NCI-H526 treated with DMSO at 0.1 percent for 48 hours (cell line): ENCODE measurements around the gene ALDH3A1.
"Not testable (repeated sequence)": the region's sequence is repeated elsewhere in the genome, so short reads cannot be mapped to it uniquely, and the experiment has no call there.

Experiments
- DNase-seq: peaks from one replicate; lab custom pipeline; 2025; lab: John Stamatoyannopoulos, UW

ALDH3A1 gene

GRCh38 chr17:19747829-19748806 is at the start of gene ALDH3A1:
TSS of gene ALDH3A1 (minus strand) at chr17:19748298. CDS start at chr17:19745129, 3,169 bp downstream.
- no peak for DNase-seq

DNA sequence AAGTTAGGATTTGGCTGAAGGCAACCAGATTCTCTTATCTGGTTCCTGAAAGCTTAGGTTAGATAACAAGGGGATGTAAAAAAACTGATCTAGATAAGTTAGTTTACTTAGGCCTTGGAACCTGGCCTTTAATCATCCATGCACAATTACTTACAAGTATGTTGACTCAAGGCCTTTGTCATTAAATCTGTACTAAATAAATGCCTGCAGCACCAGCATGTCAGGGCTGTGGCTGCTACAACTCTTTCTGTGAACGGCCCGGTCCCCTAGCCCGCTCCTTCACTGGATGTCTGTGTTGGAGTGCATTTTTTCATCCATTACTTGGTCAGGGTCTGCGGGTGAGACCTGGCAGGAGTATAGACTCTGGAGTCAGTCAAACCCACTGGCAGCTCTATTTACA is 48.4 kb upstream of the ALDH3A1 start:
- DNase-seq: no peak

DNA sequence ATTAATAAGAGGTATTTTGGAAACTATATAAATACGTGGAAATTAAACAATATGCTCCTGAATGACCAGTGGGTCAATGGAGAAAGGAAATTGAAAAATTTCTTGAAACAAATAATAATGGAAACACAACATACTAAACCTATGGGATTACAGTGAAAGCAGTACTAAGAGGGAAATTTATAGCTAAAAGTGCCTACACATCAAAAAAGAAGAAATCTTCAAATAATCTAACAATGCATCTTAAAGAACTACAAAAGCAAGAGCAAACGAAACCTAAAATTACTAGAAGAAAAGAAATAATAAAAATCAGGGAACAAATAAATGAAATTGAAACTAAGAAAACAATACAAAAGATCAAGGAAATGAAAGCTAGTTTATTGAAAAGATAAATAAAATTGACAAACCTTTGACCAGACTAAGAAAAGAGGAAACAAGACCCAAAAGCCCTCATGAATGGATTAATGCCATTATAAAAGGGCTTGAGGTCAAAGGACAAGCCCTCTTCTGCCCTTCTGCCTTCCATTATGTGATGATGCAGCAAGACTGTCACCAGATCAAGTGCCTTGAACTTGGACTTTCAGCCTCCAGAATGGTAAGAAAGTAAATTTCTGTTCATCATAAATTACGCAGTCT is 43.9 kb upstream of the ALDH3A1 start:
- no peak for DNase-seq

DNA sequence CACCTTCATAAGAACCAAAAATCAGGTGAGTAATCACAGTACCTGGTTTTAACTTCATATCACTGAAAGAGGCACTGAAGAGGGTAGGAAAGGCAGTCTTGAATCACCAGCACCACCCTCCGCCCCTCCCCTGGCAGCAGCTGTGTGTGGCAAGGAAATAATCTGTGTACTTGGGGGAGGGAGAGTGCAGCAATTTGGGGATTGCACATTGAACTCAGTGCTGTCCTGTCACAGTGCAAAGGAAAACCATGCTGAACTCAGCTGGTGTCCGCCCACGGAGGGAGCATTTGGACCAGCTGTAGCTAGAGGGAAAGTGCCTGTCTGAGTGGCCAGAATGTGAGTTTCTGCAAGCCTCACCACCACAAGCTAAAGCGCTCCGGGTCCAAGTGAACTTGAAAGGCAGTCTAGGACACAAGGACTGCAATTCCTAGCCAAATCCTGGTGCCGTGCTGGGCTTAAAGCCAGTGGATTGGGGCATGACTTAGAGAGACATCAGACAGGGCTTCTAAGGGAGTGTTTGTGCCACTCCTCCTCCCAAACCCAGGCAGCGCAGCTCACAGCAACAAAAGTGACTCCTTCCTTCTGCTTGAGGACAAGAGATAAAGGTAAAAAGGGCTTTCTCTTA is 39.7 kb upstream of the ALDH3A1 start:
- DNase-seq: no peak

GRCh38 chr17:19785854-19786253 is 37.8 kb upstream of the ALDH3A1 start:
- DNase-seq: no peak

- DNase-seq: no peak
Observed at GRCh38 chr17:19781488-19782458, 33.7 kb upstream of the ALDH3A1 start.

DNA sequence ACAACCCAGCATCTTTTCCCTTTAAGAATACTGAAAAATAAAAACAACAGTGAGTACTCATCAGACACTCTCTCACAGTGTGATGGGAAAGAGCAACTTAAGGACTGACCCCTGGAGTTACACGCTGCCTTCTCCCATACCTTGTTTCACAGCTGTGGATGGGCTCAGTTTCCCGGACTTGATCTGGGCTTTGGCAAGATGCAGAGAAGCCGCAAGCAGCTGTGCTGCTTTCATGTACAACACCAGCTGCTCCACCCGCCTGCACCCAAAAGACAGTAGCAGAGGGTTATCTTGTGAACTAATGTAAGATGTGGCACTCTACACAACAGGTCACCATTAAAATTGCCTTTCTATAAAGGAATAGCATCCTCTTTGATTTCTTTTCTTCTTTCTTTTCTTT is 32.7 kb upstream of the ALDH3A1 start:
- no peak for DNase-seq

- no peak for DNase-seq
Observed at GRCh38 chr17:19773534-19773933, 25.4 kb upstream of the ALDH3A1 start.

GRCh38 chr17:19771971-19772630 is 24.0 kb upstream of the ALDH3A1 start:
- DNase-seq: no peak

GRCh38 chr17:19770985-19771735 is 23.1 kb upstream of the ALDH3A1 start:
- DNase-seq: no peak

DNA sequence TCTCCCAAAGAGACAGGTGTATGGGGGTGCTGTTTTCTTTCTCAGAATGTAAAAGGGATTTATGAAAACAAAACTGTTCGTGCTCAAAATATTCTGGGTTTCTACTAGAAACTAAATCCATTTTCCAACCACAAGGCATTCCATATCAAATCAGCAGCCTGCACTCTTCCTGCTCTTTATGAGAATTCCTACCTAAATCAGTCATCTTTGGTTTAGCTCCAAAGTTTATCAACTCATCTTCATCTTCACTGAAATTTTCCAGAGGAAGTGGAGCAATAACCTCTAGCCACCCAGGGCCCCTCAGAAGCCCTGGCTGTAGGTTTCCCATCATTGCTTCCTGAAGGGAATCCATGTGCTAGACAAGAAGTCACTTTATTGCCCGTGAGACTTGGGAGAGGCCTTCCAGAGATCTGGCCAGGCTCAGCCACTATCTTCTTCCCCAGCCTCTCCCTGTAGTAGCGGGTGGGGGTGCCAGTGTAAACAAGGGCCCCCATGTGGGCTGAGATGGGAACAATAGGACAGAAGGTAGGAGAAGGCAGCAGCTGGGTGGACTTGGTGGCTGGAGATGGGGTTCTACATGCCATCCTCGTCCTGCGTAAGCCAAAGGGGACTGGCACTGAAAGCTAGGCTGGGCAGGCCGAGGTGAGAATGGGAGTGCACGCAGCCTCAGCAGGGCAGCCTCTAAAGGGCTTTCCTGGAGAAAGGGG is 22.0 kb upstream of the ALDH3A1 start:
- DNase-seq: no peak

GRCh38 chr17:19768046-19768782 is 20.1 kb upstream of the ALDH3A1 start:
- DNase-seq: no peak

- DNase-seq: no peak
Observed at GRCh38 chr17:19766421-19767270, 18.5 kb upstream of the ALDH3A1 start.

- DNase-seq: no peak
Observed at GRCh38 chr17:19766016-19766415, 17.9 kb upstream of the ALDH3A1 start.

GRCh38 chr17:19763991-19764390 is 15.9 kb upstream of the ALDH3A1 start:
- DNase-seq: not testable (repeated sequence)

DNA sequence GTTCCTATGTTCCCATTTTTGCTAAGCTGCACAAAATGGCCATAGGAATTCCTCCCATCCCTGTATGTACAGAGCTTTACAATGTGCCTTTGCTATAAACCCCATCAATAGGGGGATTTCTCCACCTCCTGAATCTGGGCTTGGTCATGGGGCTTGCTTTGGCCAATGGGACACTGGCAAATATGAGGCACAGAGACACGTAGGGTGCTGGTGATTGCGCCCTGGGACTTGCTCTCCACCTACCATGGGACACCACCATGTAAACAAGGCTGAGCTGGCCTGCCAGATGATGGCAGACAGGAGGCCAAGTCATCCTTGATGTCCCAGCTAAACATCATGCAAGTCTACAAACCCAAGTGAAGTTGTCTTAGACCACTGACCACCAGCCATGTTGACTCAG is 15.3 kb upstream of the ALDH3A1 start:
- DNase-seq: no peak

DNA sequence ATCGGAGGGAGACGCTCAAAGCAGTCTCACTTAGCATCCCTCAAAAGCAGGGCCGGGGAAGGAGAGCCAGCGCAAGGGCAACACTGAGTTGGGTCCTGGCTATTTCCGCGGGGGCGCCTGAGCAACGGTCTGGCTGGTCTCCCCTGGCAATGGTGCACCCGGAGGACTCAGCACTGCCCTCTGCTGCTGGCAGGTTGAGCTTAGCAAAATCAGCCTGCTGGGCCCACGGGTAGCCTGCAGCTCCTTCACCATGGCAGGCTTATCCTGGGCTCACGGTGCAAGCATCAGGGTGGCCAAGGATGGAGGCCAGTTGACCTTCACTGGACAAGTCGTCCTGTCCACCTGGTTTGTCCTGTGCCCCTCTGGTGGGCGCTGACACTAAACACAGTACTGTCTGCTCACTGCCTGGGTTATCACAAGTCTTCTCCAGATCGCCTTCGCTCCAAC is 14.4 kb upstream of the ALDH3A1 start:
- DNase-seq: no peak

DNA sequence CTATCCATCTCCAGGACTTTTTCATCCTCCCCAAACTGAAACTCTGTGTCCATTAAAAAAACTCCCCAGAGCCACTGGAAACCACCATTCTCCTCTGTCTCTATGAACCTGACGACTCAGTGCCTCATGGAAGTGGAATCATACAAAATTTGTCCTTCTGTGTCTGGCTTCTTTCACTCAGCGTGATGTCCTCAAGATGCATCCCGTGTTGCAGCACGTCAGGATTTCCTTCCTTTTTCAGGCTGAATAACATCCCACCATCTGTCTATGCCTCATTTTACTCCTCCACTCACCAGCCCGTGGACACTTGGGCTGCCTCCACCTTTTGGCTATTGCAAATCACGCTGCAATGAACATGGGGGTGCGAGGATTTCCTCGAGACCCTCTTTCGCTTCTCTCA is 12.6 kb upstream of the ALDH3A1 start:
- no peak for DNase-seq
